Measurements from ENCODE around the gene POM121L2. TPM values are rescaled to one million over a fixed set of nuclear protein-coding genes. Genes with fewer than 3 reads are reported as not detected.

The POM121L2 gene
- total and polyA plus RNA-seq, 5 donors: not detected

- WGBS: 16% methylated on average over 28 of the region's 28 CpGs
- DNase-seq: no peak
- H3K9me3 ChIP-seq (ENCODE audit: control insufficient read depth, low read length): peaks cover 5% of the 10 kb centered on the region
- H3K27ac ChIP-seq (ENCODE audit: low read length): no peak overlapping the region
- no peak for ATAC-seq
- no peaks in the 10 kb centered on the region for H3K4me1 ChIP-seq (ENCODE audit: control insufficient read depth, insufficient read depth, low read length)
- H3K4me3 ChIP-seq (ENCODE audit: low read length): peak overlapping the region; percentile 13
- peaks cover 12% of the 10 kb centered on the region for H3K27me3 ChIP-seq (ENCODE audit: control insufficient read depth, insufficient read depth)
- intact Hi-C loops (cut with DNase I): no loop called here
These were observed 18.5 kb downstream of the POM121L2 start for GRCh38 chr6:27293436-27294098.

GRCh38 chr6:27290850-27291208, 21.2 kb downstream of the POM121L2 start:
- no peak overlapping the region for H3K4me3 ChIP-seq (ENCODE audit: low read length)
- no peaks in the 10 kb centered on the region for H3K4me1 ChIP-seq (ENCODE audit: control insufficient read depth, insufficient read depth, low read length)
- H3K27me3 ChIP-seq (ENCODE audit: control insufficient read depth, insufficient read depth): peaks cover 13% of the 10 kb centered on the region
- ATAC-seq (no peak), DNase-seq (no peak)
- peaks cover 3% of the 10 kb centered on the region for H3K9me3 ChIP-seq (ENCODE audit: control insufficient read depth, low read length)
- no peak overlapping the region for H3K27ac ChIP-seq (ENCODE audit: low read length)
- intact Hi-C loops (cut with DNase I): no loop called here
- WGBS: 7% methylated on average over 10 of the region's 10 CpGs

DNA sequence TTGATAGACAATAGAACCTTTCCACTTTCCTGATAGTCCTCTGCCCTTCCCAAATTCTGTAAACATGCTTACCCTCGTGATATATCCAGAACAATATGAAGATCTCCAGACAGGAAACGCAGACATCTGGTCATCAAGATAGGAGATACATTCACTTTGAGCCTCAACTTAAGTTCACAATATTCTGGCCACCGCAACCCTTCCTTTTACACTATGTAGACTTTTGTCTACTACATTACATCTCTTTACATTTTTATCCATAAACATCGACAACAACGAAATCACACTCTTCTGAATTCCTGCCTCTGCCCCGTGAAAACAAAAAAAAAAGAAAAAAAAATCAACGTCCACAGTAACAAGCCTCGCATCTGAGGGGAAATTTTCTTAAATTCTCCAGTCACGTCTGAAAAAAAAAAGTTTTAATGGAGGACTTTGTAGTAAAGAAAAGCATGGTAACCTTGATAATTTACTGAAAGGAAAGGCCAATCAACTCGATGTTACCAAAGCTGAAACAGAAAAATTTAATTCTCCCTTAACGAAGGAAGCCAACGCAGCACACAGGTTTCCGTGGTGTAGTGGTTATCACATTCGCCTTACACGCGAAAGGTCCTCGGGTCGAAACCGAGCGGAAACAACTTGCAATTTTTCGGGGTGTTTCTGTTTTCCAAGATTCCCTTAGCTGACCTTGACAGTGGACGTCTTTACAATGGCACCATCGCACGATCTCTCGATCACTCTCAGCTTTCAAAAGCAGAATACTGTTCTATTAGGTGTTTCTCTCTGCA, 21.8 kb downstream of the POM121L2 start:
- Histone ChIP-seq H3K27me3 (ENCODE audit: control insufficient read depth, insufficient read depth) (peaks cover 15% of the 10 kb centered on the region), H3K9me3 (ENCODE audit: control insufficient read depth, low read length) (peaks cover 3% of the 10 kb centered on the region), H3K27ac (ENCODE audit: low read length) (no peak overlapping the region), H3K4me1 (ENCODE audit: control insufficient read depth, insufficient read depth, low read length) (no peaks in the 10 kb centered on the region), H3K4me3 (ENCODE audit: low read length) (no peak overlapping the region)
- DNase-seq (no peak), ATAC-seq (no peak)
- intact Hi-C loops (cut with DNase I): no loop called here
- WGBS: 5% methylated on average over 25 of the region's 25 CpGs

DNA sequence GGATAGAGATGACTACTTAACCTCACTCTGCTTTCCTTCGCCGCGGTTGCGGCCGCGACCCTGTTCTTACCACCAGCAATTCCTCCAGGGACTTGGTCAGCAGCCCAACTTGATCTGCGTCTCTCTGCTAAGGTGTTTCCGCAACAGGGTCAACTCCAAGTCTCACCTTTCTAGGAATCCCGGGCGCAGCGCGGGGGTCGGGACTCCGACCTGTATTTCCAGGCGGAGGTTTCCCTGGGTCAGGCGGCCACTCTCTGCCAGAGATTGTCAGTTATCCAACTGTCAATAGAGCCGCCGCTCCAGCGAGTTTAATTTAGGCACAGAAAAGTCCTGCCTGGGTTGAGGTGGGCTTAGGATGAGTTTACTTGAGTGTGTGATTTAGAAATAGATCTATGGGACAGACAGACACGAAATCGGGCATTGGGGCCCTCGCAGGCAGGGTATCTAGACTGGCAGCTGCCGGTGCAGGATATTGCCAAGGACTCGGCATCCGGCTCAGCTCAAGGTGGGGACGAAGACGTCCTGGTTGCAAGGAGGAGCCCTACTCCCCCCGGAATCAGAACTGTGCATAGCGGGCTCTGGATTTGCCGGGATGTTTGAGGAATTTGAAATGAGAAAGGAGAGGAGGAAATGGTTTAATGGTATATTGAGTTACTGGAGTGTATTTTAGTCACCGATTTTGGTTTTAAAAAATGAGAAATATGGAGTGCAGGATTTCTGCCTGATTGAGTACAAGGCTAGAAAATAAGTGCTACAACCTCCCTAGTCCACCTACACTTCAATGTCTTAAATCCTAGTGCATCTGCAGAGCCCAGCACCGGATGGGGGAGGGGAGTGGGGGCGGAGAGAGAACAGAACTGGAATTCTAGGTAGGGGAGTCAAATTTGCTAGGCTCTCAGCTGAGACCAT, 23.7 kb downstream of the POM121L2 start:
- Histone ChIP-seq H3K4me3 (ENCODE audit: low read length) (no peak overlapping the region), H3K9me3 (ENCODE audit: control insufficient read depth, low read length) (peaks cover 4% of the 10 kb centered on the region), H3K27ac (ENCODE audit: low read length) (no peak overlapping the region), H3K4me1 (ENCODE audit: control insufficient read depth, insufficient read depth, low read length) (no peaks in the 10 kb centered on the region), H3K27me3 (ENCODE audit: control insufficient read depth, insufficient read depth) (peaks cover 10% of the 10 kb centered on the region)
- DNase-seq (no peak), ATAC-seq (no peak)
- intact Hi-C loops (cut with DNase I): no loop called here
- 3% methylated on average over 33 of the region's 33 CpGs for WGBS

DNA sequence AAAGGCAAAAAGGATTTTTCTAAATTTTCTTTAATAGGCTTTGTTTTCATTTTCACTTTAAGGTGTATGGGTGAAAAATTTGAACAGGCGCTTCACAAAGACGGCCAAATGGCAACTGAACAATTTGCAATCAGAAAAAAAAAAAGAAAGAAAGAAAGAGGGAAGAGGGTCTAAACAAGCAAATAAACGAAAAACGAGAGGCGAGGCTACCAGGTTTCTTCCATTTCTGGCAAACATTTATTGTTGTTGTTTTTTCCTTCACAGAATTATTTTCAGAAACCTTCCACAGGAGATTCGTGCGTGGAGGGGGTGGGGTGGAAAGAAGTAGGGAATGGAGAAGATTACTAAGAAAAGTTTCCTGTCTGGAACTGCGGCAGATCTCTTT, 24.3 kb downstream of the POM121L2 start:
- Histone ChIP-seq H3K9me3 (ENCODE audit: control insufficient read depth, low read length) (peaks cover 5% of the 10 kb centered on the region), H3K4me1 (ENCODE audit: control insufficient read depth, insufficient read depth, low read length) (no peaks in the 10 kb centered on the region), H3K4me3 (ENCODE audit: low read length) (no peak overlapping the region), H3K27me3 (ENCODE audit: control insufficient read depth, insufficient read depth) (peaks cover 8% of the 10 kb centered on the region), H3K27ac (ENCODE audit: low read length) (no peak overlapping the region)
- WGBS: 4% methylated on average over 8 of the region's 8 CpGs
- ATAC-seq: no peak
- DNase-seq: no peak
- intact Hi-C loops (cut with DNase I): no loop called here

DNA sequence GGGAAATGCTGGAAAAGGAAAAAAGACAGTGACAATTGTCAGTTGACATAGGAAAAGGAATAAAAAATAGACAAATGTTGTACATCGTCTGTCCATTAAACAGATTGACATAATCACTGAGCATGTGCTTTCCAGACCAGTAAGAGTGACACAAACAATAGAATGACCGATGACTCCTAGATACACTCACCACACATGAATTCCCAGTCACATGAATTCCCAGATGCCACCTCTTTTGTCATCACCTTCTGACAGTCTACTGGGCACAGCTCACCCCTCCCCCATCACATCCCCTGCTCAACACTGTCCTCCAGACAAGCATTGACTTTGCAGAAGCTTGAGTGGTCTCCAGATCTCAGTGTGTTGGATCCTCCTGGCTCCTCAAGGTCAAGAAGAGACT, 25.9 kb downstream of the POM121L2 start:
- H3K27me3 ChIP-seq (ENCODE audit: control insufficient read depth, insufficient read depth): peaks cover 5% of the 10 kb centered on the region

GRCh38 chr6:27283279-27283678, 28.8 kb downstream of the POM121L2 start:
- whole genome bisulfite sequencing: 6% methylated on average over 16 of the region's 16 CpGs
- peaks cover 16% of the 10 kb centered on the region for H3K27me3 ChIP-seq (ENCODE audit: control insufficient read depth, insufficient read depth)
- no peaks in the 10 kb centered on the region for H3K4me1 ChIP-seq (ENCODE audit: control insufficient read depth, insufficient read depth, low read length)
- intact Hi-C loops (cut with DNase I): no loop called here
- no peak overlapping the region for H3K27ac ChIP-seq (ENCODE audit: low read length)
- DNase-seq (no peak), ATAC-seq (no peak)
- peaks cover 2% of the 10 kb centered on the region for H3K9me3 ChIP-seq (ENCODE audit: control insufficient read depth, low read length)
- H3K4me3 ChIP-seq (ENCODE audit: low read length): no peak overlapping the region

More for the DNA sequence above, 25.9 kb downstream of the POM121L2 start:
- Histone ChIP-seq H3K4me3 (ENCODE audit: low read length) (no peak overlapping the region), H3K4me1 (ENCODE audit: control insufficient read depth, insufficient read depth, low read length) (no peaks in the 10 kb centered on the region), H3K27ac (ENCODE audit: low read length) (no peak overlapping the region), H3K9me3 (ENCODE audit: control insufficient read depth, low read length) (peaks cover 4% of the 10 kb centered on the region)
- DNase-seq (no peak), ATAC-seq (no peak)
- 80% methylated on average over 2 of the region's 2 CpGs for WGBS
- intact Hi-C loops (cut with DNase I): no loop called here

DNA sequence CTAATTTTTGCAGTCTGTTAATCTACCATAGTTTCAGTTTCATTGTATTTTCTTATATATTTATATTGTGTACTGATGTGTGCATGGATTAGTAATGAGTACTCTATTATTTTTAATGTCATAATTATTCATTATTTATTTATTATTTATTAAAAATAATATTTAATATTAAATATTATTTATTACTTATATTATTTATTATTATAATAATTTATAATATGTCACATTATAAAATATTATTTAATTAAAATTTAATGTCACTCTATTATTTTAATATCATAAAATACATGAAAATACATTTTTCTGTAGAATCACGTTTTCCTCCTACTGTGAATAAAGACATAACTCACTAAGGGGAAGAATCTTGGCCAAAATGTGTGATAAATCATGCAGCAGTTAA, 30.5 kb downstream of the POM121L2 start:
- peaks cover 5% of the 10 kb centered on the region for H3K9me3 ChIP-seq (ENCODE audit: control insufficient read depth, low read length)
- no peaks in the 10 kb centered on the region for H3K4me1 ChIP-seq (ENCODE audit: control insufficient read depth, insufficient read depth, low read length)
- 32% methylated on average over 1 of the region's 1 CpG for WGBS
- ATAC-seq (no peak), DNase-seq (no peak)
- peaks cover 19% of the 10 kb centered on the region for H3K27me3 ChIP-seq (ENCODE audit: control insufficient read depth, insufficient read depth)
- intact Hi-C loops (cut with DNase I): no loop called here
- H3K4me3 ChIP-seq (ENCODE audit: low read length): no peak overlapping the region
- no peak overlapping the region for H3K27ac ChIP-seq (ENCODE audit: low read length)

DNA sequence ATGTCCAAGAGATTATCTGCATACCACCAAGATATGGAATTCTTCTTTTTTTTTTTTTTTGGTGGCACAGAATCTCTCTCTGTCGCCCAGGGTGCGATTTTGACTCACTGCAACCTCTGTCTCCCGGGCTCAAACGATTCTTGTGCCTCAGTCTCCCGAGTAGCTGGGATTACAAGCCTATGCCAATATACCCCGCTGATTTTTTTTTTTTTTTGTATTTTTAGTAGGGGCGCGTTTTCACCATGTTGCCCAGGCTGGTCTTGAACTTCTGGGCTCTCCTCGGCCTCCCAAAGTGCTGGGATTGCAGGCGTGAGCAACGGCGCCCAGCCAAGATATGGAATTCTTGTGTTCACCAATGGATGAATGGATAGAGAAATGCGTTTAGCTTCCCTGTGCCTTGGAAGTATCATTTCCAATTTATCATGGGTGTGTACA, 31.0 kb downstream of the POM121L2 start:
- H3K9me3 ChIP-seq (ENCODE audit: control insufficient read depth, low read length): peaks cover 5% of the 10 kb centered on the region
- no peak overlapping the region for H3K27ac ChIP-seq (ENCODE audit: low read length)
- H3K4me3 ChIP-seq (ENCODE audit: low read length): no peak overlapping the region
- no peak for DNase-seq
- no peak for ATAC-seq
- intact Hi-C loops (cut with DNase I): no loop called here
- WGBS: 9% methylated on average over 13 of the region's 13 CpGs
- no peaks in the 10 kb centered on the region for H3K4me1 ChIP-seq (ENCODE audit: control insufficient read depth, insufficient read depth, low read length)
- H3K27me3 ChIP-seq (ENCODE audit: control insufficient read depth, insufficient read depth): peaks cover 19% of the 10 kb centered on the region

DNA sequence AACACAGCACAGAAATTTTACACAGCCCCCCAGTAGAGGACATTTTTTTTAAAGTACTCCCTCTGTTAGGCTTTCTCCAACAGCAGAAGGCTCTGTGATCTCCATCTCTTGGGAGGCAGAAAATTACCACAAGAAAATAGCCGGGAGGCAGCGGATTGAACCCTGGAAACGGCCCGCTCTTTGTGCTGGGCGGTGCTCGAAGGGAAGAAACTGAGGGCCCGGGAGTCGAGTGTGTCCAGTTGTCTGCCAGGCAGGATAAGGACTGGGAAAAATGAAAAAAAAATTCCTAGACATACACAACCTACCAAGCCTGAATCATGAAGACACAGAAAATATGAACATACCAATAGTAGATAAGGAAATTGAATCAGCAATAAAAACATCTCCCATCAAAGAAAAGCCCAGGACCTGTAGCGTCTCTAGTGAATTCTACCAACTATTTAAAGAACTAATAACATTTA, 31.5 kb downstream of the POM121L2 start:
- Histone ChIP-seq H3K4me3 (ENCODE audit: low read length) (no peak overlapping the region), H3K27ac (ENCODE audit: low read length) (no peak overlapping the region), H3K27me3 (ENCODE audit: control insufficient read depth, insufficient read depth) (peaks cover 16% of the 10 kb centered on the region), H3K9me3 (ENCODE audit: control insufficient read depth, low read length) (peaks cover 5% of the 10 kb centered on the region), H3K4me1 (ENCODE audit: control insufficient read depth, insufficient read depth, low read length) (no peaks in the 10 kb centered on the region)
- WGBS: 6% methylated on average over 9 of the region's 9 CpGs
- DNase-seq (no peak), ATAC-seq (no peak)
- intact Hi-C loops (cut with DNase I): no loop called here

DNA sequence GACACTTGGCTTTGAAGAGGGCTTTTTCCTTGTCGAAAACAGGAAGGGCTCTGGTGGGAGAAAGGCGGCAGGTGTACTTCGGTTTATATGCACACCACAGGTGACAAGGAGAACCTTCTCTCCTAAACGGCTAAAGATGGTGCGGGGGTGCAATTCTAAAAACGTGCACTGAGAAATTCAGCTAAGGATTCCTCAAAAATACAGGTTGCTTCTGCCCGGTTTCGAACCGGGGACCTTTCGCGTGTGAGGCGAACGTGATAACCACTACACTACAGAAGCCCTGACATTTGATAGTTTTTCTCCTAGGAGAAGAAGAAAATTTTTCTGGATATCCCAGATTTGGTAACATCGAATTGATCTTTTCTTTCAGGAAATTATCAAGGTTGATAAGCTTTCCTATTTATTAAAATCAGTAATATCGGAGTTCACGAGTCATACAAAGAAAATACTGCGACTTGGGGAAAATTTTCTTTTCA, 32.0 kb downstream of the POM121L2 start:
- ATAC-seq: no peak
- intact Hi-C loops (cut with DNase I): no loop called here
- Histone ChIP-seq H3K27me3 (ENCODE audit: control insufficient read depth, insufficient read depth) (peaks cover 16% of the 10 kb centered on the region), H3K9me3 (ENCODE audit: control insufficient read depth, low read length) (peaks cover 5% of the 10 kb centered on the region), H3K27ac (ENCODE audit: low read length) (no peak overlapping the region), H3K4me1 (ENCODE audit: control insufficient read depth, insufficient read depth, low read length) (no peaks in the 10 kb centered on the region), H3K4me3 (ENCODE audit: low read length) (no peak overlapping the region)
- 2% methylated on average over 17 of the region's 17 CpGs for WGBS
- DNase-seq: no peak

All from right cardiac atrium (tissue), 5 donors.